NCI-H446 treated with DMSO at 0.1 percent for 48 hours (cell line): ENCODE results near the gene BACH1.

Experiments used
- DNase-seq: peaks from one replicate; lab custom pipeline; 2025; lab: John Stamatoyannopoulos, UW

The BACH1 gene

DNA sequence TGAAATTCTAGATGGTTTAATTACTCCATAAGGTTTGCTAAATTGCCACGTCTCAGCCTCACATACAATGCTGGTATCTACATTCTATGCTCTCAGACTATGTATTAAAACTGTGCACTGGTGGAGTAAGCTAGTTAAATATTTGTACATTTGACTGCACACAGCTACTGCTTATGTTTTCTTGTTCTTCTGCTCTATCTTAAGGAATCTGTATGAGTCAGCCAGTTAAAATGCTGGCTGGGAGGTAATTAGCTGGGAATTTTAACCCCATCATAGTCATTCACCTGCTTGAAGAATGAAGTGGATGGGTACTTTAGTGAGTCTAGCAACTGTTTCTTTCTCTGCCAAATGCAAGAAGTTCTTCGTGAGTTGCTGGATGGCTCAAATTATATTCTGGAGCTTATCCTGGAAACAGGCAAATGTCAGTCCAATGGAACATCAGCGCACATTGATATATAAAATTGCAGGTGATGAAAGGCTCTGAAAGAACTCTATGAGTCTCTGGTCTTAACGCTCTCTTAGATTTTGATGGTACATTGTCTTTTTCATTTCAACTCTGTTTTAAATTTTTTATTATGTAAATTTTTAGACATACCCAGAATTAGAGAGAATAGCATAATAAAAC lies 83.4 kb downstream of the BACH1 start:
- DNase-seq = no peak

- DNase-seq = no peak
These were observed 86.1 kb downstream of the BACH1 start for GRCh38 chr21:29384683-29385359.

DNA sequence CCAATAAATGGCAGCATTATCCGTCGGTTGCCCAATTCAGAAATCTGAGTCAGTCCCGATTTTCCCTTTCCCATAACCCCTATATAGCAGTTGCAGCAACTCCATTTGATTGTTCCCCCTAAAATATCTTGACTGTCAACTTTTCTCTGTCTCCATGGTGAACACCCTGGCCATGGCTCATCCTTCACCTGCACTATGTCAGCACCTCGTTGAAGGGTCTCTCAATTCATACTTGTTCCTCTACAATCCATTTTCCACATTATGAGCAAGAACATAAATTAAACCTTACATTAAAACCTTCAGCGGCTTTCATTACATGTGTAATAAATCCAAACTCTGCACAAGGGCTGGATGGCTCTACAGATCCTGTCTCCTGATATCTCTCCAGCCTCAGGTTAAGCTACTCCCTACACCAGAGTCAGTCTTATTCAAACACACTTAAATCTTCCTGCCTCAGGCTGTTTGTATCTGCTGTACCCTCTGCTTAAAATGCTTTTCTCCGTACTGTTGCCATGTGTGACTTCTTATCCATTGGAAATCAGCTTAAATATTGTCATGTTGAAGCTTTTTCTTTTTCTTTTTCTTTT lies 87.3 kb downstream of the BACH1 start:
- no peak for DNase-seq

DNA sequence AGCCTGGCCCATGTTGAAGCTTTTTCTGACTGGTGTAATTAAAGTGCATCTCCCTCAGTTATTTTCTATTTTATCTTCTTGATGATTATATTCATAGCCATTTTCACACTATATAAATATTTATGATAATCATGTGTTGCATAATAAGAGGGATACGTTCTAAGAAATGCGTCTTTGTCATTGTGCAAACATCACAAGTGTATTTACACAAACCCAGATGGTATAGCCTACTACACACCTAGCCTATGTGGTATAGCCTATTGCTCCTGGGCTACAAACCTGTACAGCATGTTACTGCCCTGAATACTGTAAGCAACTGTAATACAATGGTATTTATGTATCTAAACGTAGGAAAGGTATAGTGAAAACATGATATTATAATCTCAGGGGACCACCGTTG lies 88.1 kb downstream of the BACH1 start:
- DNase-seq = no peak

- no peak for DNase-seq
These were observed 88.9 kb downstream of the BACH1 start for GRCh38 chr21:29387598-29387997.

GRCh38 chr21:29389136-29389535 lies 90.4 kb downstream of the BACH1 start:
- DNase-seq = no peak

- DNase-seq = no peak
These were observed 92.1 kb downstream of the BACH1 start for GRCh38 chr21:29390778-29391177.

- no peak for DNase-seq
These were observed 95.3 kb downstream of the BACH1 start for GRCh38 chr21:29394051-29394450.
